GM12872 (cell line): Measurements from ENCODE around the gene MROH2B.

Experiments
- TF ChIP-seq, protein P1 (sequence below): IDR thresholded peaks from 3 replicates; pipeline ENCODE4 v1.5.1; 2011; ENCODE audit warnings: low read depth, mild to moderate bottlenecking, low read length, moderate library complexity; ENCODE audit not compliant: insufficient read depth

The MROH2B gene

DNA sequence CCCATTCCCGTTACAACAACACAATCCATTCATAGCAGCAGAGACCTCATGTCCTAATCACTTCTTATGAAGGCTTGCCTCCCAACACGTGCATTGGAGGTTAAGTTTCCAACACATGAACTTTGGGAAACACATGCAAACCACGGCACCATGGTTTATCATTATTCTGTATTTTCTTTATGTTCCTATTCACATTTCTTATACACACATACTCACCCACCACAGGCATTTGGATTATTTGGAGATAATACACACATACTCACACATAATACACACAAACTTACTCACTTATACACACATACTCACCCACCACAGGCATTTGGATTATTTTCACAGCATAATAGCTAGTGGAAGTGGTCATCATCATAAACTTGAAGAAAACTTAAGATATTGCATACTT is 86.3 kb downstream of the MROH2B start:
- TF ChIP-seq, protein P1, sequence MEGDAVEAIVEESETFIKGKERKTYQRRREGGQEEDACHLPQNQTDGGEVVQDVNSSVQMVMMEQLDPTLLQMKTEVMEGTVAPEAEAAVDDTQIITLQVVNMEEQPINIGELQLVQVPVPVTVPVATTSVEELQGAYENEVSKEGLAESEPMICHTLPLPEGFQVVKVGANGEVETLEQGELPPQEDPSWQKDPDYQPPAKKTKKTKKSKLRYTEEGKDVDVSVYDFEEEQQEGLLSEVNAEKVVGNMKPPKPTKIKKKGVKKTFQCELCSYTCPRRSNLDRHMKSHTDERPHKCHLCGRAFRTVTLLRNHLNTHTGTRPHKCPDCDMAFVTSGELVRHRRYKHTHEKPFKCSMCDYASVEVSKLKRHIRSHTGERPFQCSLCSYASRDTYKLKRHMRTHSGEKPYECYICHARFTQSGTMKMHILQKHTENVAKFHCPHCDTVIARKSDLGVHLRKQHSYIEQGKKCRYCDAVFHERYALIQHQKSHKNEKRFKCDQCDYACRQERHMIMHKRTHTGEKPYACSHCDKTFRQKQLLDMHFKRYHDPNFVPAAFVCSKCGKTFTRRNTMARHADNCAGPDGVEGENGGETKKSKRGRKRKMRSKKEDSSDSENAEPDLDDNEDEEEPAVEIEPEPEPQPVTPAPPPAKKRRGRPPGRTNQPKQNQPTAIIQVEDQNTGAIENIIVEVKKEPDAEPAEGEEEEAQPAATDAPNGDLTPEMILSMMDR: no peak

DNA sequence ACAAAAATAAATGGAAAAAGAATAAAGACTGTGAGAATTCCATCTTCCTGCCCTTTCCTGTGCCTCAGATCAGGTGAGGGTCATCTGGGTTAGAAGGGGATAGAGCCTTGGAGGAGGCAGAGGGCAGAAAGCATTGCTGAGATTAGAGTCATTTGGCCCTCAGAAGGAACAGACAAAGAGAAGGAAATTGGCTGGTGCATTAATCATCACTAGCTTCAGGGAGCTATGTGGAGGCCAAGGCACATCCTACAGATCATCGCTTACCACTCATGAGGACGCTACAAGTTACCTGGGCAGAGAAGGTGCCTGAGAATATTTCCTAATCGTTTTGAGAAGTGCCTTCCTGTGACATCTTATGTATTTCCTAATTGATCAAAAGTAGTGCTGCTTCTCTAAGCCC is 87.4 kb downstream of the MROH2B start:
- TF ChIP-seq, protein P1: no peak

DNA sequence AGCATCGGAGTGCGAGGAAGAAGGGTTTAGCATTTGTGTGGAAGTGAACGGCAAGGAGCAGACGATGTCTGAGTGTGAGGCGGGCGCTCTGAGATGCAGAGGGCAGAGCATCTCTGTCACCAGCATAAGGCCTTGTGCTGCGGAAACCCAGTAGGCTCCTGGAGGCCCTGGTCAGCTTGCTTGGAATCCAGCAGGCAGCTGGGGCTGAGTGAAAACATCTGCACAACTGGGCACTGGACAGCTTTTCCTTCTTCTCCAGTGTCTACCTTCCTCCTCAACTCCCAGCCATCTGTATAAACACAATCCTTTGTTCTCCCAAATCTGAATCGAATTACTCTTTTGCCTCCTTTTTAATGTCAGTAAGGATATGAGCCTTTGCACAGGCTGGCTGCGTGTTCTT is 89.7 kb downstream of the MROH2B start:
- TF ChIP-seq, protein P1: no peak

DNA sequence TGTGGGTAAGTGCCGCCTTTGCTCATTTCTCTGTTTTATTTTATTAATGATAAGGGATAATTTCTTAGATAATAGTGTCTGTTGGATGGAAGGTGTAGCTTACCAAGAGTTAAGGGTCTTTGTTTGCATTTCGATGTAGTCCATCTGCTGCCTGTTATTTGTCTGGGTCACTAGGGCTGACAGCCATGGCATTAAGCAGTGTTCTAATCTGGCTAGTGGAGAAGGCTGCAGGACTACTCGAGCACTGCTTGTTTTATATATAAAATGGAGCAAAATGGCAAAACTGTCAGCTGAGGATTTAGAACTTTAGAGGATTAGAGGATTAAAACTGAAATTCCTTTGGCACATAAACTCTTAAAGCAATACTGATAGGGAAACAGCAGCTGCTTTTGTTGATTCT is 94.3 kb downstream of the MROH2B start:
- TF ChIP-seq, protein P1: no peak

DNA sequence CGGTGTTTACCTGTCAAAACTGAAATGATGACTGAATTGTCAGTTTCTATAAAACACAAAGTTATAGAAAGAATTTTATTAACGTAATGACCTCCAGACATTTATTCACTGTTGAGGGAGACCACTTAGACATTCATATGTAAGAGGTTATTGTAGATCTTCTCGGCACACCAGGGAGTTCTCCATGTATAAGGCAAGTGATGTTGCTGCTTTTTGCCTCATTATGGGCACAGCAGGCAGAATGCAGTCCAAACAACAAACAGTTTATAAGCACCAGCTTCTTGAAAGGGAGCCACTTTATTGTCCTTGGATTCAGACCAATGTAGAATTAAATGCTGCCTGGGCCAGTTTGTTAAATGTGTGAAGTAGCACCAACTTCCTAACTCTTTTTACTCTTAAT is 95.1 kb downstream of the MROH2B start:
- TF ChIP-seq, protein P1: no peak

DNA sequence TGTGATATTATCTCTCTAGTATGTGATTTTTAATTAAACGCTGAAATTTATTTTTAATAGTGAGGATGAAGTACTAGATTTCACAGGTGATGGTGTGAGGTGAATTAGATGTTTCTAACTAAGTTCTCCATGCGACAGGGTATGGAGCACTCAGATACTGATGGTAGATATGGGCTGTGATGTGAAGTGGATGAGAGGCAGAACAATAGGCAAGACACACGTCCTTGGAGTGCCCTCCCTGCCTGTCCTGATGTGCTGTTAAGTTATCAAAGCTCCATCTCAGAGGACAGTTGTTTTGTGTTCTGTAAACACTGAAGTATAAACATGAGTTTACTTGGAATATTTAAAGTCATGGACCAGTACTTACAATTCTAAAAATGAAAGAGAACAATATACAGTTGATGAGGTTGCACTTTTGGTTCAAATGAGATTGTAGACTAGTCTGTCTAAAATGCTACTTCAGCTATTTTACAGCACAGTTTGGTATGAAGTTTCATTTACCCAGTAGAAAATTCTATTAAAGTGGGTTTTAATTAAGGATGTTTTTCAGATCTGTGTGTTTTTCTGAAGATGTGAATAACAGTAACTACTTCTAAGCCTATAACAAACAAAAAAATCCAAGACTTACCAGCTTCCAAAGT is 97.7 kb downstream of the MROH2B start:
- TF ChIP-seq, protein P1: no peak

DNA sequence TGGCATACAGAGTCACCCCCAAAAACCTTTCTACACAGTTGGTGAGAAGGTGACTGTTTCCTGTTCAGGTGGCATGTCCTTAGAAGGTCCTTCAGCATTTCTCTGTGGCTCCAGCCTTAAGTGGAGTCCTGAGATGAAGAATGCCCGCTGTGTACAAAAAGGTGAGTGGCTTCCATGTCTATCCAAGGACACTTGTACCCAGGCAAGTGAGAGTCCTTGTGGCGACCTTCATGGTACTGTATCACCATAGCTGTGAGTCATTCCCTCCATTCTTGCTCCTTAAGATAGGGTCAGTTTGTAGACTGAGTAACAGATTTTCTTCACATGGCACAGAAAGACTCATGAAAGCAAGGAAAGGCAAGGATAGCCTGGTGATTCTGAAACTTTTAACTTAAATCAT is 98.7 kb downstream of the MROH2B start:
- TF ChIP-seq, protein P1: no peak
